Stimulated activated CD8-positive, alpha-beta memory T cell treated with anti-CD3 and anti-CD28 coated beads, Interleukin-15, amount 100 ng/mL, for 1 hour (primary cell): ENCODE results near the gene SLC49A3.
"Not testable (repeated sequence)": the region's sequence is repeated elsewhere in the genome, so short reads cannot be mapped to it uniquely, and the experiment has no call there.

Experiments
- DNase-seq: peaks from one replicate; pipeline ENCODE4 v3.0.0-alpha.2; 2020; ENCODE audit warnings: low read depth

SLC49A3 gene

GRCh38 chr4:651884-652642 lies 36.9 kb downstream of the SLC49A3 start:
- no peak for DNase-seq

- no peak for DNase-seq
Measured at GRCh38 chr4:650951-651883, 37.7 kb downstream of the SLC49A3 start.

GRCh38 chr4:650461-650860 lies 38.5 kb downstream of the SLC49A3 start:
- no peak for DNase-seq

- DNase-seq, result no peak
Measured at GRCh38 chr4:649751-650310, 39.1 kb downstream of the SLC49A3 start.

GRCh38 chr4:649293-649625 lies 39.7 kb downstream of the SLC49A3 start:
- no peak for DNase-seq

- DNase-seq, result no peak
Measured at GRCh38 chr4:648579-649292, 40.2 kb downstream of the SLC49A3 start.

DNA sequence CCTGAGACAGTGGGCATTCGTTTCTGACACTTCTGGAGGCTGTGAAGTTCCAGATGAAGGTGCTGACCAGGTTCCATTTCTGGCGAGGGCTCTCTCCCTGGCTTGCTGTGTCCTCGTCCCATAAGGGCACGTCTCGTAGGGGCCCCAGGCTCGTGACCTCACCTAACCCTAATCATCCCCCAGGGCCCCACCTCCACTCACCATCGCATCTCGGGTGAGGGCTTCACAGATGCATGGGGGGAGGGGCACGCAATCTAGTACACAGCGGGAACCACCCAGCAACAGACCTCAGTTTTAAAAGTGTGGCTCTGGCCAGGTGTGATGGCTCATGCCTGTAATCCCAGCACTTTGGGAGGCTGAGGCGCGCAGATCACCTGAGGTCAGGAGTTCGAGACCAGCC lies 41.5 kb downstream of the SLC49A3 start:
- no peak for DNase-seq

DNA sequence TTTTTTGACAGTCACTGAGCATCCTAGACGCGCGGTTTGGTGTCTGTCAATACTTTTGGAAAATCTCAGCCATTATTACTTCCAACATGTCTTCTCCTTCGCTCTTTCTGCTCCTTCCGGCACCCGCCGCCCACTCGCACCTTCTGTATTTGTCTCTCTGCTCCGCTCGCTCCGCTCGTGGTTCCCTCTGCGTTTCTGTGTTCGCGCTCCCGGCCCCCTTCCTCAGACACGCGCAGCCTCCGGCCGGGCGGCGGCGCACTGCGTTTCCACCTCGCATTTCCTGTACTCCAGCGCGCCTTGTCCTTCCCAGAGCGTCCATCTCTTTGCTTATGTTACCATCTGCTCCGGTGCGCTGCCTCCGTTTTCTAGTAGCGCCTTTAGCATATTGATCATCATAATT lies 42.5 kb downstream of the SLC49A3 start:
- no peak for DNase-seq

GRCh38 chr4:642366-642765 lies 46.6 kb downstream of the SLC49A3 start:
- DNase-seq, result not testable (repeated sequence)

DNA sequence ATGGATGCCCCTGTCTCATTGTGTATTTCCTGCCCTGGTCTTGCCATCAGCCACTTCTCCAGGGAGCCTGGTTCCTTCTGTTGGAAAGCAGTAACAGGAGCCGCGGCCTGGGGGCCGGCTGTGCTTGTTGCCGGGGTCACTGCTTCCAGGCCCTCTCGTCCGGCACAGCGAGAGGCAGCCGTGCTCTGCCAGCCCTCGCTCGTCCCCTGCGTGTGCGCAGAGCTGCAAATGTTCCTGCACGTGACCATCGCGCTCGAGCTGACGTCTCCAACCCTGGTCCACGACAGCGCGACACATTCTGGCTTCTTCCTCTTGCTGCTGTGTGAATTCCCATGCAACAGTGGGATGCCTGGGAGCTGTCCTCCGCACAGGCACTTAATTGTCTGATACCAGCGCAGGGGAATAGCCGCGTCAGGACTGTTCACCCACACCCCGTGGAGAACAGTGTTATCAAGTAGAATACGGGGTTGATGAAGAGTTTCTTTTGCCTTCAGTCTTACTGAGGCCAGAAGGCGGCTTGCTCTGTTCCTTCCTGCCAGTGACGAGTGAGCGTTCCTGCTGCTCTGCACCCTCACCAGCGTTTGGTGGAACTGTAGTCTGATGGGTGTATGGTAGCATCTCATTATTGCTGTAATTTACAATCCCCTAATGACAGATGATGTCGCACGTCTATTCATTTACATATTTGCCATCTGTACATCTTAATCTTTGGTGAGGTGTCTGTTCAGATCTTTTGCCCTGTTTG lies 51.2 kb downstream of the SLC49A3 start:
- DNase-seq, result no peak

- DNase-seq, result no peak
Measured at GRCh38 chr4:636628-637159, 52.3 kb downstream of the SLC49A3 start.

DNA sequence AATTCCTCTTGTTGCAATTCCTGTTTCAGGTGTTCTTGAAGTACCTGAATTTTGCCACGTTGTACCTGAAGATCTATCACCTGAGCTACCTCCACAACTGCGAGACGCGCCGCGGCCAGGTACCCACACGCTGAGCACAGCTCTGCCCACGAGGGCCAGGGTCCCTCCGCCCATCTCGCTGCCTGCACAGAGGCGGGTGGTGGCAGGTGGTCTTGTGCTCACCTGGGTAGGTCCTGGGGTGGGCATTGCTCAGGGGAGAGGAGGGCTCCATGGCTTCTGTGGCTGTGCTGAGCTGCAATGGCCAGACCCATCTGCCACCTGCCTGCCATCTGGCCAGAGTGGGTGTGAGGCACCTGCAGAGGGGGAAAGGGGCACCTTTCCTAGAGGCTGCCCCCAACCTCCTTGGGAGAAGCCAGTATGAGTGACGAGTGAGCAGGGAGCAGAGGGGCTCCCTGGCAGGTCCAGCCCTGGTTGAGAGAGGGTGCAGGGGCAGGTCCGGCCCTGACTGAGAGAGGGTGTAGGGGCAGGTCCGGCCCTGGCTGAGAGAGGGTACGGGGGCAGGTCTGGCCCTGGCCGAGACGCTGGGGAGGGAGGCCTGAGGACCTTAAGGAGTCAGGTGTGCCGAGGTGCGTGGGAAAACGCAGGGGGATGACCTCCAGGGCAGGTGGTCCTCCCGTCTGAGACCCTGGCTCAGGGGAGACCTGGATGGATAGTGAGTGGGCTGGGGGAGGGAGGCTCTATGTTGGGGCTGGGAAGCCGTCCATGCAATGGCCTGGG lies 52.9 kb downstream of the SLC49A3 start:
- DNase-seq, result no peak

- not testable (repeated sequence) for DNase-seq
Measured at GRCh38 chr4:635066-635835, 53.7 kb downstream of the SLC49A3 start.

DNA sequence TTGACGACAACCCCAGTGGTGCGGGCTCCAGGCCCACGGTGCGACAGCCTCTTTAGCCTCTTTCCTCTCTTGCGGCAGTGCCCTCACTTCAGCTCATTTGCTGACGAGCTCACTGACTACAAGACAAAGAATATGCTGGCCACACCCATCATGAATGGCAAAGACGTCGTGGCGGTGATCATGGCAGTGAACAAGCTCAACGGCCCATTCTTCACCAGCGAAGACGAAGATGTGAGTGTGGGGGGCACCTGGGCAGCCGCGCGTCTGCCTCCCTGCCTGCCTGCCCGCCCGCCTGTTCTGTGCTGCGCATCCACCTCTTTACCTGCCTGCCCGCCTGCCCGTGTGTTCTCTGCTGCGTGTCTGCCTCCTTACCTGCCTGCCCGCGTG lies 54.4 kb downstream of the SLC49A3 start:
- no peak for DNase-seq

GRCh38 chr4:633976-634598 lies 54.9 kb downstream of the SLC49A3 start:
- no peak for DNase-seq

- no peak for DNase-seq
Measured at GRCh38 chr4:633406-633805, 55.5 kb downstream of the SLC49A3 start.

DNA sequence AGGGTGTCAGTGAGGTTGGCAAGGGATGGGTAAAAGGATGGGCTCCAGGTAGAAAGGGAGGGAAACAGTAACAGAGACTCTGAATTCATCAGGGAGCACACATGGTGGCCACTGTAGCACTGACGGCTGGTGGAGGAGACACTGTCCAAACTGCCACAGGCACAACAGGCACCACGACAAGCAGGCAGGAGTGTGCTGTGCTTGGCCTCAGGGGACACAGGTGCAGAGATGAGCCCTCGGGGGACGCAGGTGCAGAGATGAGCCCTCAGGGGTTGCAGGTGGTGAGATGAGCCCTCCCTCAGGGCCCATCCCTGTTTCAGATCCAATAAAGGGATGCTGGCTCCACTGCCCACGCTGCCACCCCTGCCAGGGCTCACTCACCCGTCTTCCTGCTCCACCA lies 56.0 kb downstream of the SLC49A3 start:
- no peak for DNase-seq

DNA sequence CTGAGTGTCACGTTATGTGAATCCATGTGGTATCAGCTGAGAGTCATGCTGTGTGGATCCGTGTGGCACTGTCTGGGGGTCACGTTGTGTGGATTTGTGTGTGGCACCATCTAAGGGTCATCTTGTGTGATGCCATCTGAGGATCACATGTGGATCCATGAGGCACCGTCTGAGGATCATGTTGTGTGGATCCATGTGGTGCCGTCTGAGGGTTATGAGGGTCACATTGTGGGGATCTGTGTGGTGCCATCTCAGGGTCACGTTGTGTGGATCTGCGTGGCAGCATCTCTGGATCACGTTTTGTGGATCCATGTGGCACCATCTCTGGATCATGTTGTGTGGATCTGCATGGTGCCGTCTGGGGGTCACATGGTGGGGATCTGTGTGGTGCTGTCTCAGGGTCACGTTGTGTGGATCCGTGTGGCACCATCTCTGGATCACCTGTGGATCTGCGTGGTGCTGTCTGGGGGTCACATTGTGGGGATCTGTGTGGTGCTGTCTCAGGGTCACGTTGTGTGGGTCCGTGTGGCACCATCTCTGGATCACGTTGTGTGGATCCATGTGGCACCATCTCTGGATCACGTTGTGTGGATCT lies 56.7 kb downstream of the SLC49A3 start:
- no peak for DNase-seq
